Nephron (organoid): ENCODE measurements around the gene DAND5.

Experiments
- H3K27ac Mint-ChIP-seq, 3 experiments: 2 replicates each; pipeline ENCODE4 v1.8.0; 2020; ENCODE audit warnings: mixed read lengths in 3 of 3, mild to moderate bottlenecking in 2 of 3, moderate library complexity in 1 of 3
- H3K27me3 Mint-ChIP-seq: 2 replicates; pipeline ENCODE4 v1.8.0; 2021; ENCODE audit warnings: low read depth, mild to moderate bottlenecking, moderate library complexity, mixed read lengths
- H3K36me3 Mint-ChIP-seq: 2 replicates; pipeline ENCODE4 v1.8.0; 2020; ENCODE audit warnings: low read depth, mixed read lengths
- H3K4me1 Mint-ChIP-seq: 2 replicates; pipeline ENCODE4 v1.8.0; 2020; ENCODE audit warnings: mixed read lengths
- H3K4me3 Mint-ChIP-seq, 3 experiments: 2 replicates each; pipeline ENCODE4 v1.8.0; 2020; ENCODE audit warnings: mild to moderate bottlenecking in 3 of 3, mixed read lengths in 3 of 3, moderate library complexity in 2 of 3
- H3K9me3 Mint-ChIP-seq: 2 replicates; pipeline ENCODE4 v1.8.0; 2020; ENCODE audit warnings: mixed read lengths
- CTCF ChIP-seq, 3 experiments: fragments of 200-600 bp; sonication (generic); IDR thresholded peaks; one replicate each; pipeline ENCODE4 v1.5.0; 2021; ENCODE audit warnings: antibody characterized with exemption in 3 of 3; ENCODE audit not compliant: unreplicated experiment in 3 of 3

Gene DAND5

GRCh38 chr19:13018035-13018914 is 48.9 kb downstream of the DAND5 start:
- H3K9me3 Mint-ChIP-seq, result no peaks in the 10 kb centered on the region
- no peaks in the 10 kb centered on the region for H3K36me3 Mint-ChIP-seq
- H3K27ac Mint-ChIP-seq, result peak overlapping the region in 2 of 3 experiments; percentile 46 to 80
- peak overlapping the region in 2 of 3 experiments; percentile 26 to 76 for H3K4me3 Mint-ChIP-seq
- peaks cover 100% of the 10 kb centered on the region for H3K27me3 Mint-ChIP-seq
- no peak for TF ChIP-seq CTCF (IDR thresholded peaks at IDR 0.05; ENCODE audit: unreplicated experiment in 3 of 3)
- H3K4me1 Mint-ChIP-seq, result peaks cover 93% of the 10 kb centered on the region

GRCh38 chr19:13019332-13019731 is 50.0 kb downstream of the DAND5 start:
- peak overlapping the region in 2 of 3 experiments; percentile 10 to 80 for H3K27ac Mint-ChIP-seq
- H3K9me3 Mint-ChIP-seq, result no peaks in the 10 kb centered on the region
- H3K4me3 Mint-ChIP-seq, result peak overlapping the region in 1 of 3 experiments; percentile 19
- peaks cover 2% of the 10 kb centered on the region for H3K36me3 Mint-ChIP-seq
- no peak for TF ChIP-seq CTCF (IDR thresholded peaks at IDR 0.05; ENCODE audit: unreplicated experiment in 3 of 3)
- peaks cover 92% of the 10 kb centered on the region for H3K4me1 Mint-ChIP-seq
- H3K27me3 Mint-ChIP-seq, result peaks cover 100% of the 10 kb centered on the region

- Mint-ChIP-seq H3K4me1 (peaks cover 92% of the 10 kb centered on the region), H3K4me3 (peak overlapping the region in 1 of 3 experiments; percentile 8), H3K27me3 (peaks cover 100% of the 10 kb centered on the region), H3K27ac (peak overlapping the region in 1 of 3 experiments; percentile 80), H3K9me3 (no peaks in the 10 kb centered on the region), H3K36me3 (peaks cover 9% of the 10 kb centered on the region)
- no peak for TF ChIP-seq CTCF (IDR thresholded peaks at IDR 0.05; ENCODE audit: unreplicated experiment in 3 of 3)
Measured at GRCh38 chr19:13020002-13020414, 50.6 kb downstream of the DAND5 start.

- H3K27me3 Mint-ChIP-seq, result peaks cover 100% of the 10 kb centered on the region
- no peaks in the 10 kb centered on the region for H3K9me3 Mint-ChIP-seq
- H3K4me1 Mint-ChIP-seq, result peaks cover 89% of the 10 kb centered on the region
- TF ChIP-seq CTCF (IDR thresholded peaks at IDR 0.05; ENCODE audit: unreplicated experiment in 3 of 3), result no peak
- peak overlapping the region in 2 of 3 experiments; percentile 94 to 95 for H3K27ac Mint-ChIP-seq
- peaks cover 23% of the 10 kb centered on the region for H3K36me3 Mint-ChIP-seq
- H3K4me3 Mint-ChIP-seq, result peak overlapping the region; percentile 21 to 84 (median 82)
Measured at GRCh38 chr19:13022111-13022858, 52.9 kb downstream of the DAND5 start.

GRCh38 chr19:13022859-13023636 is 53.7 kb downstream of the DAND5 start:
- Mint-ChIP-seq H3K27ac (peak overlapping the region in 2 of 3 experiments; percentile 94 to 95), H3K4me3 (peak overlapping the region; percentile 45 to 84 (median 69)), H3K36me3 (peaks cover 24% of the 10 kb centered on the region), H3K4me1 (peaks cover 81% of the 10 kb centered on the region), H3K27me3 (peaks cover 100% of the 10 kb centered on the region), H3K9me3 (no peaks in the 10 kb centered on the region)
- no peak for TF ChIP-seq CTCF (IDR thresholded peaks at IDR 0.05; ENCODE audit: unreplicated experiment in 3 of 3)
